BLaER1 (cell line): ENCODE data around the gene CYP1A1.

ENCODE experiments used
- H3K27ac ChIP-seq: shearing (Covaris generic); formaldehyde crosslinking; 2 replicates; pipeline ENCODE4 v1.8.1; 2022
- H3K27me3 ChIP-seq: shearing (Covaris generic); formaldehyde crosslinking; 2 replicates; pipeline ENCODE4 v1.8.1; 2022
- H3K36me3 ChIP-seq: shearing (Covaris generic); formaldehyde crosslinking; 2 replicates; pipeline ENCODE4 v1.8.1; 2022
- H3K4me1 ChIP-seq: shearing (Covaris generic); formaldehyde crosslinking; 2 replicates; pipeline ENCODE4 v1.8.1; 2022
- H3K4me2 ChIP-seq: shearing (Covaris generic); formaldehyde crosslinking; 2 replicates; pipeline ENCODE4 v1.8.1; 2022
- H3K4me3 ChIP-seq: shearing (Covaris generic); formaldehyde crosslinking; 2 replicates; pipeline ENCODE4 v1.8.1; 2022
- H3K9ac ChIP-seq: shearing (Covaris generic); formaldehyde crosslinking; 2 replicates; pipeline ENCODE4 v1.8.1; 2022
- H3K9me3 ChIP-seq: shearing (Covaris generic); formaldehyde crosslinking; 2 replicates; pipeline ENCODE4 v1.8.1; 2022
- H4K20me1 ChIP-seq: shearing (Covaris generic); formaldehyde crosslinking; 2 replicates; pipeline ENCODE4 v1.8.1; 2022
- Cebpa-rat ChIP-seq: shearing (Covaris generic); IDR thresholded peaks from 2 replicates; pipeline ENCODE4 v1.8.1; 2022

Gene CYP1A1

DNA sequence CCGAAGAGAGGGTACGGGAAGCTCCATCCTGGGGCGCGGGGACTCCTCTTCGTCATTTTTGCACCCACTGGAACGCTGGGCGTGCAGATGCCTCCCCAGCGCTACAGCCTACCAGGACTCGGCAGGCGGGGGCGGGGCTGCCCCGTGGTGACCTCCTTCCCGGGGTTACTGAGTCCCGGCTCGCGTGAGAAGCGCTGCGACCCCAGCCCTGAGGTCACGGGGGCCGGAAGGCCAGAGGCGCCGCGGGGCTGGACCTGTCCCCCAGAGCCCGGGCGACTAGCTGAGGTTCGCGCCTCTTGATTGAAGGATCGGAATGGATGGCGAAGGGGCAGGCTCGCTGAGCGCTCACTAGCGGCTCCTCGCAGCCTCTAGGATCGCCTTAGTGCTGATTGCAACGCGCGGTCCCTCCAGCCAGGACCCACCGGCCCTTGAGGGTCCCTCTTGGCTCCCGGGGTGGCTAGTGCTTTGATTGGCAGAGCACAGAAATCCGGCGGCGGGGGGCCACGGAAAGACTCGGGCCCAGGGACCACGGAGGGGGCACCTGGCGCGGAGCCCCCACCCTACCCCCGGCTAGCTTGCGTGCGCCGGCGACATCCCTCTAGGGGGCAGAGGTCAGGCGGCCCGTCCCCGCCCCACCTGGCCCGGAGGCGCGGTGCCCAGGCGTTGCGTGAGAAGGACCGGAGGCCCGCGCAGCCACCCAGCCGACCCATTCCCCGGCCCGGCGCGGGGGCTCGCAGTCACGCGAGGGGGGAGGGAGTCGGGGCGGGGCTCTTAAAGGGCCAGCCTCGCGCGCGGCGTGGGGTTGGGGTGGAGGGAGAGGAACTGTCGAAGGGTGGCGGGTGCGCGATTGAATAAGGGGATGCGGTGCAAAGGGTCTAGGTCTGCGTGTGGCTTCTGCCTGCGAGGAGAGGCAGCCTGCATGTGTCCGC lies 781 bp upstream of the CYP1A1 start:
- H3K4me2 ChIP-seq: peak overlapping the region; percentile 97
- no peak for TF ChIP-seq Cebpa-rat
- H3K9ac ChIP-seq: peak overlapping the region; percentile 45; the same call in 1 of the 2 replicates
- peaks cover 16% of the 10 kb centered on the region for H3K4me1 ChIP-seq
- H3K4me3 ChIP-seq: peak overlapping the region; percentile 68
- H3K36me3 ChIP-seq: no peaks in the 10 kb centered on the region
- peaks cover 6% of the 10 kb centered on the region; the same call in 1 of the 2 replicates for H4K20me1 ChIP-seq
- H3K27ac ChIP-seq: no peak overlapping the region
- peaks cover 41% of the 10 kb centered on the region for H3K27me3 ChIP-seq
- H3K9me3 ChIP-seq: no peaks in the 10 kb centered on the region

DNA sequence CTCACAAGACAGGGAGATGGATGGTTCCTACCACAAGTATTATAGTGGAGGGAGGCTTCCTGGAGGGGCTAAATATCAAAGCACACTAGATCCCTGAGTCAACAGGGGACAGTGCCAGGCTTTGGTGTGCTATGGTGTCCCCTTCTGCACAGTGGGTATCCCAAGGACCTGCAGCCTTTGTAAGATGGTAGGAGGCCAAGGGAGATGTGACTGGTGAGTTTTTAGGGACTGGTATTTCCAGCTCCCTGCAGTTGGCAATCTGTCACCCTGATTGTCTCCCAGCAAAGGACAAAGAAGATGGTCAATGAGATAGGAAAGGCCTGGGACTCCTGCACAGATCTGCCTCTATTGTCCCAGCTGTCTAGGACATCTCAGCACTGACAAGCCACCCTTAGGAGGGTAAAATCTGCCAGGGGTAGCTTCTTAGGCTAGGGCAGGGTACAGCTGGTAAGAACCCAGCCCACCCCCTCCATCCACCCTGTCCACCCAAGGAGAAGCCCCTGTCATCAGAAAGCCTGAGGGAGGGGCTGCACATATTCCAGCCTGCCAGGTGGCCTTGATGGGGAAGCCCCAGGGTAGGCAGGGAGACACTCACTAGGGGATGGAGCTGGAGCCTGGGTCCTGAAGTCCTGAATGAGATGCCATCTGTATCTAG lies 631 bp downstream of the CYP1A1 start:
- Histone ChIP-seq H3K36me3 (no peaks in the 10 kb centered on the region), H3K4me2 (no peak overlapping the region), H3K27ac (no peak overlapping the region), H3K27me3 (peaks cover 41% of the 10 kb centered on the region), H3K9ac (no peak overlapping the region), H3K4me3 (no peak overlapping the region), H4K20me1 (peaks cover 6% of the 10 kb centered on the region; the same call in 1 of the 2 replicates), H3K4me1 (peaks cover 25% of the 10 kb centered on the region), H3K9me3 (no peaks in the 10 kb centered on the region)
- no peak for TF ChIP-seq Cebpa-rat

DNA sequence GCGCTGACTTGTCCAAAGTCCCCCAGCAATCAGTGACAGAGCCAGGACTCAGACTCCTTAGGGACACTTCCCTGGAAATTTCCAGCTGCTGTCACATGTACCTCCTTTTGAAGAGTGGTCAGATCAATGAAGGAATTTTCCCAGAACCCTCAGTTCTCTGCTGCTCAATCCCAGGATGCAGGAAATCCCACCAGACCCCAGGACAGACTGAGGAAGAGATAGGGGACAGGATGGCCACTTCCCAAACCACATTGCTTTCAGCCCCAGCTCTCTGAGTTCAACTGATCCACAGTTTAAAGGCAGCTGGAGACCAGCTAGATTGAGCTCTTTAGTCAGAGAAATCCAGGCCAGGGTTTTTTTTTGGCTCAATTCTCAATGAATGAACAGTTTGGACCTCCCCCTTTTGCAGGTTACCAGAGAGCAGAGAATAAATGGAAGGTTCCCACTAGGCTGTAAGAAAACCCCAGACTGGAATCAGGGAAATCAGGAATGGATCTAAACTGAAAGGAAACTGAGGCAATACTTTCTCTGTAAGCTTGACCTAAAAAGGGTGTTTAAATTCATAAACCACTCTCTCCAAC lies 1.5 kb downstream of the CYP1A1 start:
- Histone ChIP-seq H3K36me3 (no peaks in the 10 kb centered on the region), H3K4me1 (peaks cover 25% of the 10 kb centered on the region), H3K9me3 (no peaks in the 10 kb centered on the region), H4K20me1 (peaks cover 6% of the 10 kb centered on the region; the same call in 1 of the 2 replicates), H3K27me3 (peaks cover 41% of the 10 kb centered on the region), H3K4me2 (no peak overlapping the region), H3K4me3 (no peak overlapping the region), H3K27ac (no peak overlapping the region), H3K9ac (no peak overlapping the region)
- no peak for TF ChIP-seq Cebpa-rat

- H3K36me3 ChIP-seq: no peaks in the 10 kb centered on the region
- no peak overlapping the region for H3K4me2 ChIP-seq
- peaks cover 25% of the 10 kb centered on the region for H3K4me1 ChIP-seq
- no peak for TF ChIP-seq Cebpa-rat
- H3K27ac ChIP-seq: no peak overlapping the region
- no peak overlapping the region for H3K4me3 ChIP-seq
- no peak overlapping the region for H3K9ac ChIP-seq
- peaks cover 6% of the 10 kb centered on the region; the same call in 1 of the 2 replicates for H4K20me1 ChIP-seq
- no peaks in the 10 kb centered on the region for H3K9me3 ChIP-seq
- peaks cover 41% of the 10 kb centered on the region for H3K27me3 ChIP-seq
Observed at GRCh38 chr15:74723187-74723586, 2.1 kb downstream of the CYP1A1 start.

DNA sequence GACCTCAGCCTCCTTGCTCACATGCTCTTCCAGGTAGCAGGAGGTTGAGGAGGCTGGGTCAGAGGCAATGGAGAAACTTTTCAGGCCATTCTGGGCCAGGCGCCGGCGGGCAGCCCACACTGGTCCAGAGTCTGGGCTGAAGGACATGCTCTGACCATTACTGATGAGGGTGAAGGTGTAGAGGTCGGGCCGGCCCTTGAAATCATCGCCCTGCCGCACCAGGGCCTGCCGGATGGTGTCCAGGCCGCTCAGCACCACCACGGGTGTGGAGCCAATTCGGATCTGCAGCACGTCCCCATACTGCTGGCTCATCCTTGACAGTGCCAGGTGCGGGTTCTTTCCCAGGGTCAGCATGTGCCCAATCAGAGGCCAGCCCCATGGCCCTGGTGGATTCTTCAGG lies 2.7 kb downstream of the CYP1A1 start:
- peaks cover 36% of the 10 kb centered on the region for H3K27me3 ChIP-seq
- peaks cover 25% of the 10 kb centered on the region for H3K4me1 ChIP-seq
- H3K9me3 ChIP-seq: no peaks in the 10 kb centered on the region
- peaks cover 6% of the 10 kb centered on the region; the same call in 1 of the 2 replicates for H4K20me1 ChIP-seq
- H3K9ac ChIP-seq: no peak overlapping the region
- TF ChIP-seq Cebpa-rat: no peak
- H3K4me2 ChIP-seq: no peak overlapping the region
- H3K27ac ChIP-seq: no peak overlapping the region
- no peak overlapping the region for H3K4me3 ChIP-seq
- H3K36me3 ChIP-seq: no peaks in the 10 kb centered on the region

GRCh38 chr15:74716651-74717050 lies 8.7 kb downstream of the CYP1A1 start:
- Histone ChIP-seq H3K4me1 (peaks cover 13% of the 10 kb centered on the region), H3K27ac (no peak overlapping the region), H3K4me2 (no peak overlapping the region), H3K36me3 (no peaks in the 10 kb centered on the region), H3K9ac (no peak overlapping the region), H4K20me1 (no peaks in the 10 kb centered on the region), H3K9me3 (no peaks in the 10 kb centered on the region), H3K4me3 (no peak overlapping the region), H3K27me3 (no peaks in the 10 kb centered on the region)
- no peak for TF ChIP-seq Cebpa-rat

DNA sequence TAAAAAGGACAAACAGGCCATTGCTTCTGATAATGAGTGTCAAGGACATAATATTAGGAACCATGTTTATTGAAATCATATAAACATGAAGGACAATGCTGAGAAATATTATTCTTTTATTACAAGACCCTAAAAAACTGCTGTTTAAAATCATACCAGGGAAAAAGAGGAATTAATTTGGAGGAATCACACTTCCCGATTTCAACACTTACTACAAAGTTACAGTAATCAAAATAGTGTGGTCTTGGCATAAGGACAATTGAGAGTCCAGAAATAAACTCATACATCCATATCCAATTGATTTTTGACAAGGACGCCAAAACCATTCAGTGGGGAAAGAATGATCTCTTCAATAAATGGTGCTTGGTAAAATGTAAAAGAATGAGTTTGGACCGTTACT lies 13.0 kb downstream of the CYP1A1 start:
- H3K4me2 ChIP-seq: no peak overlapping the region
- H3K9me3 ChIP-seq: no peaks in the 10 kb centered on the region
- H4K20me1 ChIP-seq: no peaks in the 10 kb centered on the region
- no peak overlapping the region for H3K27ac ChIP-seq
- no peaks in the 10 kb centered on the region for H3K27me3 ChIP-seq
- no peak for TF ChIP-seq Cebpa-rat
- no peaks in the 10 kb centered on the region for H3K36me3 ChIP-seq
- H3K4me1 ChIP-seq: peaks cover 7% of the 10 kb centered on the region
- no peak overlapping the region for H3K4me3 ChIP-seq
- H3K9ac ChIP-seq: no peak overlapping the region

- no peak overlapping the region for H3K27ac ChIP-seq
- no peaks in the 10 kb centered on the region for H3K27me3 ChIP-seq
- TF ChIP-seq Cebpa-rat: no peak
- no peak overlapping the region for H3K9ac ChIP-seq
- no peaks in the 10 kb centered on the region for H4K20me1 ChIP-seq
- H3K4me3 ChIP-seq: no peak overlapping the region
- H3K4me1 ChIP-seq: peaks cover 7% of the 10 kb centered on the region
- H3K4me2 ChIP-seq: peak overlapping the region; percentile 23; the same call in 1 of the 2 replicates
- no peaks in the 10 kb centered on the region for H3K36me3 ChIP-seq
- H3K9me3 ChIP-seq: no peaks in the 10 kb centered on the region
Observed at GRCh38 chr15:74710319-74711094, 14.8 kb downstream of the CYP1A1 start.

- Histone ChIP-seq H3K36me3 (no peaks in the 10 kb centered on the region), H3K9me3 (no peaks in the 10 kb centered on the region), H4K20me1 (no peaks in the 10 kb centered on the region), H3K9ac (no peak overlapping the region), H3K4me3 (no peak overlapping the region), H3K4me1 (peaks cover 7% of the 10 kb centered on the region), H3K4me2 (peak overlapping the region; percentile 23; the same call in 1 of the 2 replicates), H3K27ac (no peak overlapping the region), H3K27me3 (no peaks in the 10 kb centered on the region)
- no peak for TF ChIP-seq Cebpa-rat
Observed at GRCh38 chr15:74709892-74710291, 15.4 kb downstream of the CYP1A1 start.
